Activated CD4-positive, alpha-beta memory T cell treated with anti-CD3 and anti-CD28 coated beads, Interleukin-2, amount 10 ng/mL, durations not matched to agents 7 days and 5 days (primary cell): ENCODE measurements around the gene ASGR2. TPM values are rescaled to one million over a fixed set of nuclear protein-coding genes. Genes with fewer than 3 reads are reported as not detected.
"Not testable (repeated sequence)": the region's sequence is repeated elsewhere in the genome, so short reads cannot be mapped to it uniquely, and the experiment has no call there.

ENCODE experiments used
- CTCF ChIA-PET: fragments of 350-600 bp; sonication (Branson Sonifier 250); formaldehyde crosslinking; loops from one replicate; lab custom pipeline; 2021; ENCODE audit warnings: antibody characterized with exemption, inconsistent platforms; lab: Charles Lee
- POLR2A ChIA-PET: fragments of 350-600 bp; sonication (Branson Sonifier 250); formaldehyde crosslinking; loops from one replicate; lab custom pipeline; 2021; ENCODE audit warnings: antibody characterized with exemption; lab: Charles Lee
- DNase-seq: peaks from one replicate; pipeline ENCODE4 v3.0.0-alpha.2; 2020
- H3K27ac Mint-ChIP-seq: one replicate; pipeline ENCODE4 v1.8.0; 2021; ENCODE audit warnings: mild to moderate bottlenecking, mixed read lengths
- H3K27me3 Mint-ChIP-seq: one replicate; pipeline ENCODE4 v1.8.0; 2021; ENCODE audit warnings: mixed read lengths
- H3K36me3 Mint-ChIP-seq: one replicate; pipeline ENCODE4 v1.8.0; 2021; ENCODE audit warnings: low read depth, mixed read lengths
- H3K4me1 Mint-ChIP-seq: one replicate; pipeline ENCODE4 v1.8.0; 2021; ENCODE audit warnings: mixed read lengths
- H3K4me3 Mint-ChIP-seq: one replicate; pipeline ENCODE4 v1.8.0; 2021; ENCODE audit warnings: mild to moderate bottlenecking, mixed read lengths
- H3K9me3 Mint-ChIP-seq: one replicate; pipeline ENCODE4 v1.8.0; 2021; ENCODE audit warnings: mixed read lengths
- total RNA-seq, 2 experiments: library from RNA; stranded (reverse); gene quantifications; one replicate each; pipeline ENCODE4 v1.2.3, GENCODE V29; 2021

Gene ASGR2
- total RNA-seq, 2 experiments from 2014 or later: not detected

GRCh38 chr17:7133916-7134315 is 19.3 kb upstream of the ASGR2 start:
- Mint-ChIP-seq H3K27me3 (peaks cover 15% of the 10 kb centered on the region), H3K4me1 (peaks cover 20% of the 10 kb centered on the region), H3K36me3 (no peaks in the 10 kb centered on the region), H3K27ac (no peak overlapping the region), H3K9me3 (no peaks in the 10 kb centered on the region), H3K4me3 (no peak overlapping the region)
- no peak for DNase-seq
- ChIA-PET POLR2A (interaction anchor here (0.6 to 1.4 kb wide), 2 partner anchors 88 to 98 kb away, joined by 3 to 7 read pairs; partner anchors contain the start of gene SLC16A13), CTCF (interaction anchor here (0.7 to 10.9 kb wide), 10 partner anchors 15 to 1827 kb away, joined by 3 to 290 read pairs (median 4); partner anchors contain the start of genes SLC16A11 and SLC16A13)

DNA sequence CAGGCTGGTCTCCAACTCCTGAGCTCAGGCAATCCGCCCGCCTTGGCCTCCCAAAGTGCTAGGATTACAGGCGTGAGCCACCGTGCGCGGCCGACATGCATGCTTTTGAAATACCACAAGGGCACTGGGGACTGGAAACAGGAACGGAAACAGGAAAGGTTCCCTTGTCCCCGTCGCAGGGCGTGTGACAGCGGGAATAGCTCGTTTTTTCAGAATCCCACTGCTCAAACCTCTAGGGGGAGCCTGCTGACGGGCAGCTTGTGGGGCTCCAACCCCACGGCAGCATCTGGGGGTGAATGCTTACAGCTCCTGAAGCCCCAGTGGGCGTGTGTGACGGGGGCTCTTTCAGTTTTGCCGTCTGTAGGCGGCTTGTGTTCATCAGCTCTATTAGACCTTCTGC is 18.8 kb upstream of the ASGR2 start:
- Mint-ChIP-seq H3K4me1 (peaks cover 20% of the 10 kb centered on the region), H3K27ac (no peak overlapping the region), H3K9me3 (no peaks in the 10 kb centered on the region), H3K36me3 (no peaks in the 10 kb centered on the region), H3K27me3 (peaks cover 15% of the 10 kb centered on the region), H3K4me3 (peak overlapping the region; percentile 30)
- POLR2A ChIA-PET: interaction anchor here (0.6 to 1.4 kb wide), 2 partner anchors 87 to 98 kb away, joined by 3 to 7 read pairs; partner anchors contain the start of gene SLC16A13
- peak; percentile 27 for DNase-seq
- CTCF ChIA-PET: interaction anchor here (0.7 to 10.9 kb wide), 14 partner anchors 8 to 1827 kb away, joined by 3 to 290 read pairs (median 4); partner anchors contain the start of genes CLEC10A, SLC16A11 and SLC16A13

GRCh38 chr17:7132511-7133094 is 18.0 kb upstream of the ASGR2 start:
- peaks cover 15% of the 10 kb centered on the region for H3K27me3 Mint-ChIP-seq
- ChIA-PET CTCF (interaction anchor here (0.6 to 10.9 kb wide), 11 partner anchors 7 to 124 kb away, joined by 3 to 290 read pairs (median 4); partner anchors contain the start of genes ASGR1 and SLC16A11), POLR2A (interaction anchor here (1.4 kb wide), 1 partner anchor 87 kb away, joined by 7 read pairs; no protein-coding TSS in a partner anchor)
- H3K9me3 Mint-ChIP-seq: no peaks in the 10 kb centered on the region
- peak; percentile 43 for DNase-seq
- H3K27ac Mint-ChIP-seq: peak overlapping the region; percentile 69
- no peak overlapping the region for H3K4me3 Mint-ChIP-seq
- no peaks in the 10 kb centered on the region for H3K36me3 Mint-ChIP-seq
- peaks cover 20% of the 10 kb centered on the region for H3K4me1 Mint-ChIP-seq

GRCh38 chr17:7131423-7131791 is 16.8 kb upstream of the ASGR2 start:
- H3K4me1 Mint-ChIP-seq: peaks cover 20% of the 10 kb centered on the region
- no peak overlapping the region for H3K4me3 Mint-ChIP-seq
- peaks cover 4% of the 10 kb centered on the region for H3K27me3 Mint-ChIP-seq
- no peak for DNase-seq
- H3K27ac Mint-ChIP-seq: no peak overlapping the region
- ChIA-PET POLR2A (no interaction called here), CTCF (interaction anchor here (10.9 kb wide), 1 partner anchor 81 kb away, joined by 290 read pairs; the partner anchor contains the start of gene SLC16A11)
- H3K36me3 Mint-ChIP-seq: no peaks in the 10 kb centered on the region
- H3K9me3 Mint-ChIP-seq: no peaks in the 10 kb centered on the region

GRCh38 chr17:7130621-7131422 is 16.2 kb upstream of the ASGR2 start:
- H3K27me3 Mint-ChIP-seq: peaks cover 2% of the 10 kb centered on the region
- H3K36me3 Mint-ChIP-seq: no peaks in the 10 kb centered on the region
- H3K9me3 Mint-ChIP-seq: no peaks in the 10 kb centered on the region
- no peak overlapping the region for H3K27ac Mint-ChIP-seq
- ChIA-PET CTCF (interaction anchor here (2.1 to 10.9 kb wide), 2 partner anchors 80 to 85 kb away, joined by 5 to 290 read pairs; partner anchors contain the start of gene SLC16A11), POLR2A (no interaction called here)
- no peak for DNase-seq
- no peak overlapping the region for H3K4me3 Mint-ChIP-seq
- peaks cover 17% of the 10 kb centered on the region for H3K4me1 Mint-ChIP-seq

GRCh38 chr17:7129311-7129710 is 14.7 kb upstream of the ASGR2 start:
- H3K9me3 Mint-ChIP-seq: no peaks in the 10 kb centered on the region
- no peak for DNase-seq
- H3K36me3 Mint-ChIP-seq: no peaks in the 10 kb centered on the region
- ChIA-PET CTCF (interaction anchor here (1.7 to 2.1 kb wide), 2 partner anchors 77 to 83 kb away, joined by 5 to 9 read pairs; no protein-coding TSS in a partner anchor), POLR2A (no interaction called here)
- H3K4me3 Mint-ChIP-seq: no peak overlapping the region
- peaks cover 2% of the 10 kb centered on the region for H3K27me3 Mint-ChIP-seq
- H3K4me1 Mint-ChIP-seq: peaks cover 15% of the 10 kb centered on the region
- H3K27ac Mint-ChIP-seq: no peak overlapping the region

DNA sequence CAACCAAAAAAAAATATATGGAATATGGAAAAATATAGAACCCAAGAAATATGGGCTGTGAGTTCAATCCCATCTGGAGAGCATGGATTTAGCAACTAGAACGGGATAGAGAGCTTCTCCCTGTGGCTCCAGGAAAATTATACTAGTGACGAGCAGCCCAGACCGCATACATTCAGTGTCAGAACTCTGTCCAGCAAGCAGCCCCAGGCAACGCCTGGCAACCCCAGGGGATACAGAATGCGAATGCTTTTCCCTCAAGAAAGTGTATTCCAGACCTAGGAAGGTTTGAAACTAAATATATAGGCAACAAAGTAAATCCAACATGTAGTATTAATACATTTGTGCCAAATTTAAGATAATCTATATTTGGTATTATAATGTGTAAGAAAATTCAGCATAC is 13.5 kb upstream of the ASGR2 start:
- no peak overlapping the region for H3K27ac Mint-ChIP-seq
- no peaks in the 10 kb centered on the region for H3K9me3 Mint-ChIP-seq
- H3K4me3 Mint-ChIP-seq: no peak overlapping the region
- DNase-seq: no peak
- CTCF ChIA-PET: interaction anchor here (1.7 kb wide), 1 partner anchor 76 kb away, joined by 9 read pairs; no protein-coding TSS in a partner anchor
- H3K4me1 Mint-ChIP-seq: peaks cover 10% of the 10 kb centered on the region
- POLR2A ChIA-PET: no interaction called here
- no peaks in the 10 kb centered on the region for H3K36me3 Mint-ChIP-seq
- H3K27me3 Mint-ChIP-seq: peaks cover 5% of the 10 kb centered on the region

DNA sequence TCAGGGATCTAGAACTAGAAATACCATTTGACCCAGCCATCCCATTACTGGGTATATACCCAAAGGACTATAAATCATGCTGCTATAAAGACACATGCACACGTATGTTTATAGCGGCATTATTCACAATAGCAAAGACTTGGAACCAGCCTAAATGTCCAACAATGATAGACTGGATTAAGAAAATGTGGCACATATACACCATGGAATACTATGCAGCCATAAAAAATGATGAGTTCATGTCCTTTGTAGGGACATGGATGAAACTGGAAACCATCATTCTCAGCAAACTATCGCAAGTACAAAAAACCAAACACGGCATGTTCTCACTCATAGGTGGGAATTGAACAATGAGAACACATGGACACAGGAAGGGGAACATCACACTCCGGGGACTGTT is 12.9 kb upstream of the ASGR2 start:
- H3K27me3 Mint-ChIP-seq, H3K36me3 Mint-ChIP-seq, DNase-seq, CTCF ChIA-PET, H3K27ac Mint-ChIP-seq, H3K4me1 Mint-ChIP-seq, H3K4me3 Mint-ChIP-seq, POLR2A ChIA-PET, H3K9me3 Mint-ChIP-seq: not testable (repeated sequence)

DNA sequence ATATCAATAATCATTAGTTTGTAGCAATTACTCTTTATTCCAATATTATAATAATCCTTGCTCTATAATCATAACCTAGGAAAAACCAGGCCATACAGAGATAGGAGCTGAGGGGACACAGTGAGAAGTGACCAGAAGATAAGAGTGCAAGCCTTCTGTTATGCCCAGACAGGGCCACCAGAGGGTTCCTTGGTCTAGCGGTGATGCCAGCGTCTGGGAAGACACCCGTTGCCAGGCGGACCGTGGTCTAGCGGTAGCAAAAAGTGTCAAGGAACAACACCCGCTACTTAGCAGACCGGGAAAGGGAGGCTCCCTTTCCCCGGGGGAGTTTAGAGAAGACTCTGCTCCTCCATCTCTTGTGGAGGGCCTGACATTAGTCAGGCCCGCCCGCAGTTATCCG is 11.8 kb upstream of the ASGR2 start:
- CTCF ChIA-PET, H3K4me1 Mint-ChIP-seq, H3K36me3 Mint-ChIP-seq, H3K4me3 Mint-ChIP-seq, H3K27me3 Mint-ChIP-seq, H3K27ac Mint-ChIP-seq, H3K9me3 Mint-ChIP-seq, POLR2A ChIA-PET, DNase-seq: not testable (repeated sequence)

- POLR2A ChIA-PET: no interaction called here
Measured at GRCh38 chr17:7124923-7125322, 10.3 kb upstream of the ASGR2 start.

GRCh38 chr17:7123844-7124243 is 9.2 kb upstream of the ASGR2 start:
- H3K36me3 Mint-ChIP-seq: no peaks in the 10 kb centered on the region
- H3K4me3 Mint-ChIP-seq: no peak overlapping the region
- H3K9me3 Mint-ChIP-seq: no peaks in the 10 kb centered on the region
- POLR2A ChIA-PET: no interaction called here
- CTCF ChIA-PET: no interaction called here
- peaks cover 17% of the 10 kb centered on the region for H3K27me3 Mint-ChIP-seq
- no peak for DNase-seq
- no peak overlapping the region for H3K27ac Mint-ChIP-seq
- peaks cover 4% of the 10 kb centered on the region for H3K4me1 Mint-ChIP-seq

More at GRCh38 chr17:7124923-7125322, 10.3 kb upstream of the ASGR2 start:
- Mint-ChIP-seq H3K27ac (no peak overlapping the region), H3K36me3 (no peaks in the 10 kb centered on the region), H3K4me3 (no peak overlapping the region), H3K9me3 (no peaks in the 10 kb centered on the region), H3K4me1 (peaks cover 4% of the 10 kb centered on the region), H3K27me3 (peaks cover 11% of the 10 kb centered on the region)
- CTCF ChIA-PET: interaction anchor here (0.9 to 1.3 kb wide), 2 partner anchors 8 to 12 kb away, joined by 3 to 4 read pairs; no protein-coding TSS in a partner anchor
- no peak for DNase-seq

GRCh38 chr17:7122381-7122780 is 7.8 kb upstream of the ASGR2 start:
- Mint-ChIP-seq H3K9me3 (no peaks in the 10 kb centered on the region), H3K36me3 (no peaks in the 10 kb centered on the region), H3K4me1 (peaks cover 4% of the 10 kb centered on the region), H3K27me3 (peaks cover 17% of the 10 kb centered on the region), H3K27ac (no peak overlapping the region), H3K4me3 (no peak overlapping the region)
- CTCF ChIA-PET: no interaction called here
- DNase-seq: no peak
- POLR2A ChIA-PET: no interaction called here

- H3K36me3 Mint-ChIP-seq, POLR2A ChIA-PET, H3K4me1 Mint-ChIP-seq, H3K4me3 Mint-ChIP-seq, H3K27ac Mint-ChIP-seq, DNase-seq, CTCF ChIA-PET, H3K9me3 Mint-ChIP-seq: not testable (repeated sequence)
- H3K27me3 Mint-ChIP-seq: peaks cover 17% of the 10 kb centered on the region
Measured at GRCh38 chr17:7120635-7121034, 6.0 kb upstream of the ASGR2 start.
